ENCODE measurements around the gene RPS17. TPM values are rescaled to one million over a fixed set of nuclear protein-coding genes. Genes with fewer than 3 reads are reported as not detected.

The RPS17 gene
- 9,416 TPM for polyA plus RNA-seq (2012; ENCODE audit: low read depth, missing spikeins)

GRCh38 chr15:82540055-82540983 lies at the start of gene RPS17:
Gene RPS17, minus strand, starts transcription at chr15:82540457. Its CDS starts 29 bp downstream, at chr15:82540428.
- no peak for TF ChIP-seq PAX5 (IDR thresholded peaks at IDR 0.05; ENCODE audit: insufficient read depth, low read length, severe bottlenecking)
- peak; percentile 71 for TF ChIP-seq SPI1 (IDR thresholded peaks at IDR 0.05; ENCODE audit: low read depth, low read length)
- TF ChIP-seq POLR2AphosphoS5 (IDR thresholded peaks at IDR 0.05; ENCODE audit: low read depth, low read length): peak; percentile 99
- TF ChIP-seq TAF1 (IDR thresholded peaks at IDR 0.05; ENCODE audit: low read depth, low read length): peak; percentile 99
- TF ChIP-seq POU2F2 (IDR thresholded peaks at IDR 0.05; ENCODE audit: low read depth, low read length): peak; percentile 73; the same call in 1 of the 2 replicates
- TF ChIP-seq POLR2A (IDR thresholded peaks at IDR 0.05; ENCODE audit: low read depth, low read length): peak; percentile 99
- DNase-seq (ENCODE audit: insufficient read length, low spot score) (peak; percentile 99), FAIRE-seq (no peak)

GRCh38 chr15:82587805-82588204 lies 47.5 kb upstream of the RPS17 start:
- DNase-seq (ENCODE audit: insufficient read length, low spot score) (no peak), FAIRE-seq (no peak)
- TF ChIP-seq SPI1 (IDR thresholded peaks at IDR 0.05; ENCODE audit: low read depth, low read length): no peak

- FAIRE-seq: peak; percentile 31
- DNase-seq (ENCODE audit: insufficient read length, low spot score): no peak
- TF ChIP-seq POLR2A (IDR thresholded peaks at IDR 0.05; ENCODE audit: low read depth, low read length) (no peak), SPI1 (IDR thresholded peaks at IDR 0.05; ENCODE audit: low read depth, low read length) (no peak), POLR2AphosphoS5 (IDR thresholded peaks at IDR 0.05; ENCODE audit: low read depth, low read length) (no peak), TAF1 (IDR thresholded peaks at IDR 0.05; ENCODE audit: low read depth, low read length) (no peak), PAX5 (IDR thresholded peaks at IDR 0.05; ENCODE audit: insufficient read depth, low read length, severe bottlenecking) (no peak), POU2F2 (IDR thresholded peaks at IDR 0.05; ENCODE audit: low read depth, low read length) (no peak)
These were observed 44.8 kb upstream of the RPS17 start for GRCh38 chr15:82585072-82585471.

- TF ChIP-seq POLR2A (IDR thresholded peaks at IDR 0.05; ENCODE audit: low read depth, low read length): no peak
- TF ChIP-seq PAX5 (IDR thresholded peaks at IDR 0.05; ENCODE audit: insufficient read depth, low read length, severe bottlenecking): no peak
- TF ChIP-seq POLR2AphosphoS5 (IDR thresholded peaks at IDR 0.05; ENCODE audit: low read depth, low read length): no peak
- TF ChIP-seq POU2F2 (IDR thresholded peaks at IDR 0.05; ENCODE audit: low read depth, low read length): no peak
- no peak for TF ChIP-seq TAF1 (IDR thresholded peaks at IDR 0.05; ENCODE audit: low read depth, low read length)
- TF ChIP-seq SPI1 (IDR thresholded peaks at IDR 0.05; ENCODE audit: low read depth, low read length): no peak
- DNase-seq (ENCODE audit: insufficient read length, low spot score) (no peak), FAIRE-seq (no peak)
These were observed 40.5 kb upstream of the RPS17 start for GRCh38 chr15:82580713-82581112.

- TF ChIP-seq POLR2A (IDR thresholded peaks at IDR 0.05; ENCODE audit: low read depth, low read length): no peak
- TF ChIP-seq SPI1 (IDR thresholded peaks at IDR 0.05; ENCODE audit: low read depth, low read length): no peak
- TF ChIP-seq PAX5 (IDR thresholded peaks at IDR 0.05; ENCODE audit: insufficient read depth, low read length, severe bottlenecking): no peak
- TF ChIP-seq TAF1 (IDR thresholded peaks at IDR 0.05; ENCODE audit: low read depth, low read length): no peak
- TF ChIP-seq POLR2AphosphoS5 (IDR thresholded peaks at IDR 0.05; ENCODE audit: low read depth, low read length): no peak
- no peak for TF ChIP-seq POU2F2 (IDR thresholded peaks at IDR 0.05; ENCODE audit: low read depth, low read length)
These were observed 35.1 kb upstream of the RPS17 start for GRCh38 chr15:82575335-82575734.

GRCh38 chr15:82572986-82573385 lies 32.7 kb upstream of the RPS17 start:
- TF ChIP-seq TAF1 (IDR thresholded peaks at IDR 0.05; ENCODE audit: low read depth, low read length) (no peak), POLR2A (IDR thresholded peaks at IDR 0.05; ENCODE audit: low read depth, low read length) (no peak), POU2F2 (IDR thresholded peaks at IDR 0.05; ENCODE audit: low read depth, low read length) (no peak), POLR2AphosphoS5 (IDR thresholded peaks at IDR 0.05; ENCODE audit: low read depth, low read length) (no peak), SPI1 (IDR thresholded peaks at IDR 0.05; ENCODE audit: low read depth, low read length) (no peak), PAX5 (IDR thresholded peaks at IDR 0.05; ENCODE audit: insufficient read depth, low read length, severe bottlenecking) (no peak)
- FAIRE-seq (no peak), DNase-seq (ENCODE audit: insufficient read length, low spot score) (no peak)

More at GRCh38 chr15:82575335-82575734, 35.1 kb upstream of the RPS17 start:
- FAIRE-seq (no peak), DNase-seq (ENCODE audit: insufficient read length, low spot score) (no peak)

- FAIRE-seq (no peak), DNase-seq (ENCODE audit: insufficient read length, low spot score) (no peak)
- TF ChIP-seq PAX5 (IDR thresholded peaks at IDR 0.05; ENCODE audit: insufficient read depth, low read length, severe bottlenecking): no peak
- TF ChIP-seq SPI1 (IDR thresholded peaks at IDR 0.05; ENCODE audit: low read depth, low read length): no peak
These were observed 32.1 kb upstream of the RPS17 start for GRCh38 chr15:82572311-82572710.

- FAIRE-seq (no peak), DNase-seq (ENCODE audit: insufficient read length, low spot score) (no peak)
- TF ChIP-seq POLR2AphosphoS5 (IDR thresholded peaks at IDR 0.05; ENCODE audit: low read depth, low read length): no peak
- TF ChIP-seq TAF1 (IDR thresholded peaks at IDR 0.05; ENCODE audit: low read depth, low read length): no peak
- TF ChIP-seq POU2F2 (IDR thresholded peaks at IDR 0.05; ENCODE audit: low read depth, low read length): no peak
- no peak for TF ChIP-seq PAX5 (IDR thresholded peaks at IDR 0.05; ENCODE audit: insufficient read depth, low read length, severe bottlenecking)
- no peak for TF ChIP-seq SPI1 (IDR thresholded peaks at IDR 0.05; ENCODE audit: low read depth, low read length)
- no peak for TF ChIP-seq POLR2A (IDR thresholded peaks at IDR 0.05; ENCODE audit: low read depth, low read length)
These were observed 31.5 kb upstream of the RPS17 start for GRCh38 chr15:82571722-82572222.

- TF ChIP-seq POLR2AphosphoS5 (IDR thresholded peaks at IDR 0.05; ENCODE audit: low read depth, low read length): no peak
- no peak for TF ChIP-seq TAF1 (IDR thresholded peaks at IDR 0.05; ENCODE audit: low read depth, low read length)
- TF ChIP-seq PAX5 (IDR thresholded peaks at IDR 0.05; ENCODE audit: insufficient read depth, low read length, severe bottlenecking): no peak
- TF ChIP-seq POU2F2 (IDR thresholded peaks at IDR 0.05; ENCODE audit: low read depth, low read length): no peak
- no peak for TF ChIP-seq POLR2A (IDR thresholded peaks at IDR 0.05; ENCODE audit: low read depth, low read length)
- TF ChIP-seq SPI1 (IDR thresholded peaks at IDR 0.05; ENCODE audit: low read depth, low read length): no peak
- DNase-seq (ENCODE audit: insufficient read length, low spot score) (no peak), FAIRE-seq (no peak)
These were observed 30.7 kb upstream of the RPS17 start for GRCh38 chr15:82570721-82571508.

All from GM12891 (cell line).